ENCODE measurements around the gene ERAS.

DNA sequence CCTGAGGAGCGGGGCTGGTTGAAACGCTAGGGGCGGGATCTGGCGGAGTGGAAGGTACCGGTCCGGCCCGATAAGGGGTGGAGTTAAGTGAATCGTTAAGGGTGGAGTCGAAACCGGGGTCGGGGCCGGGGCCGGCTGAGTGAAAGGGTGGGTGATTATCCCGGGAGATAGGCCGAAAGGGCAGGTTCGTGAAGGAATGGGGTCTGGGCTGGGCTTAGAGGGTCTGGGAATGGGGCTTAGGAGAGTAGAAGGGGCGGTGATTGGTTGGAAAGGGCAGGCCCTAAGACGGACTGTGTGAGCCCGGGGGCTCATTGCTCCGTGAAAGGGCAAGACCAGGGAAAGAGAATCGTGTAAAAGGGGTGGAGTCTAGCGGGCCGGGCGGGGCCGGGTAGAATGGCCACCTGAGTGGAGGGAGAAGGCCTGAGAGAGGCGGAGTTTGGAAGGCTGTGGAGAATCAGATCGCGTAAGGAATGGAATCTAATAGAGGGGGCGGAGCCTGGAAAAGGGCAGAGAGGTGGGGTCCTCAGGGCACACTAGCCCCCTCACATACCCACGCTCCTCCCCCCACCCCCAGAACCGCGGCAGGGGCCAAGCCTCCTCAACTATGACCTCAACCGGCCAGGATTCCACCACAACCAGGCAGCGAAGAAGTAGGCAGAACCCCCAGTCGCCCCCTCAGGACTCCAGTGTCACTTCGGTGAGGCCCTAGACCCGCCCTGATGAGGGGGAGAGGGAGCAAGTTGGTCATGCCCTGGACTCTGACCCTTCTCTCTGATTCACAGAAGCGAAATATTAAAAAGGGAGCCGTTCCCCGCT is 24.0 kb upstream of the ERAS start:
- TF ChIP-seq CTCF (conservative IDR thresholded peaks at IDR 0.05; ENCODE audit: low read depth, low read length) (no peak), EZH2 (IDR thresholded peaks at IDR 0.05; ENCODE audit: low read length, unreplicated experiment) (no peak), EZH2phosphoT487 (IDR thresholded peaks at IDR 0.05; ENCODE audit: borderline replicate concordance, low read length) (no peak)
